Right renal cortex interstitium (tissue), 3 donors: ENCODE results near the gene LPCAT4. TPM values are rescaled to one million over a fixed set of nuclear protein-coding genes. Genes with fewer than 3 reads are reported as not detected.
"Not testable (repeated sequence)": the region's sequence is repeated elsewhere in the genome, so short reads cannot be mapped to it uniquely, and the experiment has no call there.

Experiments
- DNase-seq, 3 donors: peaks; one replicate each; pipeline ENCODE4 v3.0.0-alpha.2; 2013; ENCODE audit warnings: low read depth in 3 of 3, low spot score in 2 of 3
- polyA plus RNA-seq, 3 donors: library from polyadenylated mRNA; unstranded; fragments of 120-200 nt; gene quantifications; one replicate each; pipeline ENCODE4 v1.2.1, GENCODE V29; 2013; ENCODE audit not compliant: insufficient read length in 3 of 3

The LPCAT4 gene, protein sequence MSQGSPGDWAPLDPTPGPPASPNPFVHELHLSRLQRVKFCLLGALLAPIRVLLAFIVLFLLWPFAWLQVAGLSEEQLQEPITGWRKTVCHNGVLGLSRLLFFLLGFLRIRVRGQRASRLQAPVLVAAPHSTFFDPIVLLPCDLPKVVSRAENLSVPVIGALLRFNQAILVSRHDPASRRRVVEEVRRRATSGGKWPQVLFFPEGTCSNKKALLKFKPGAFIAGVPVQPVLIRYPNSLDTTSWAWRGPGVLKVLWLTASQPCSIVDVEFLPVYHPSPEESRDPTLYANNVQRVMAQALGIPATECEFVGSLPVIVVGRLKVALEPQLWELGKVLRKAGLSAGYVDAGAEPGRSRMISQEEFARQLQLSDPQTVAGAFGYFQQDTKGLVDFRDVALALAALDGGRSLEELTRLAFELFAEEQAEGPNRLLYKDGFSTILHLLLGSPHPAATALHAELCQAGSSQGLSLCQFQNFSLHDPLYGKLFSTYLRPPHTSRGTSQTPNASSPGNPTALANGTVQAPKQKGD
- 10 to 100 TPM; 30.2 to 33.3 (median 31.0) TPM for polyA plus RNA-seq

DNA sequence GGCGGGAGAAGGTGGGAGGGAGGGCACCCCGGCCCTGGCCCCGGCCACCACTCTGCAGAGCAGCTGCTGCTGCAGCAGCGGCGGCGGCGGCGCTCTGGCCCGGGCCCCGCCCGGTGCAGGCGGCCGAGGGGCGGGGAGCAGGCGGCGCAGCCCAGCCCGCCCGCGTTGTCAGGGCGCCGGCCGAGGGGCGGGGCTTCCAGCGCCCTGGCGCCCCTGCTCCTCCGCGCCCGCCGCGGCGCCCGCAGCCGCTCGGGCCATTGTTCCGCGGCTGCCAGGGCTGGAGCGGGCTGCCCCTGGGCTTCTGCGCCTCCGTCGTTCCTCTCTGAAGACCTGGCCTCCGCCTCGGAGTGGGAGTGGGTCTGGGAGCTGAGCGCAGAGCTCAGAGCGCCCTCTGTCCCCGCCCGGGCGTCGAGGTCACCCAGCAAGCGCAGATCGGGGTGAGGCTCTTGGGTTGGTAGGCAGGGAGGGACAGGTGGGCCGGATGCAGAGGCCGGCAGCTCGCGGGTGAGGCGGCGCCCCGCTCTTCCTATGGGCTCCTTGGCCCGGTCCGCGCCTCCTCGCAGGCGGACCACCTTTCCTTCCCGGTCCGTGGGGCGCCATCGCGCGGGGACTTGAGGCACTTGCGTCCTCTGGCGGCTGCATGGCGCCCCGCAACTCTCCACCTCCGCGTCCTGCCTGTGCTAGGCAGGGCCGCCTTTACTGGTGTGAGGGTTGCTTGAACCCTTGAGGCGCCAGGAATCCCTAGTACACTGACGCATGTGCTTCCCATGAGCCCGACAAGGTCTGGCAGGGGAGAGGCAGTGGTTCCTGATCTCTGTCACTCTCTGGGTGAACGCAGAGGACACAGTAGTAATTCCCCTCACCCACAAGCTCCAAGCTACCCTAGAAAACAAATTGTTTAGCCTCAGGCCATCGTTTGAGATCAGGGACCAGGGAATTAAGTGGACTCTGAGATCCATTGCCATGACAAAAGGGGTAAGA lies at the start of gene LPCAT4:
TSS of gene LPCAT4 (minus strand) at position 96 of the 981 bp plus-strand sequence. CDS start 96 bp downstream, outside the sequence.
- DNase-seq = peak; percentile 70 to 74 (median 73)

DNA sequence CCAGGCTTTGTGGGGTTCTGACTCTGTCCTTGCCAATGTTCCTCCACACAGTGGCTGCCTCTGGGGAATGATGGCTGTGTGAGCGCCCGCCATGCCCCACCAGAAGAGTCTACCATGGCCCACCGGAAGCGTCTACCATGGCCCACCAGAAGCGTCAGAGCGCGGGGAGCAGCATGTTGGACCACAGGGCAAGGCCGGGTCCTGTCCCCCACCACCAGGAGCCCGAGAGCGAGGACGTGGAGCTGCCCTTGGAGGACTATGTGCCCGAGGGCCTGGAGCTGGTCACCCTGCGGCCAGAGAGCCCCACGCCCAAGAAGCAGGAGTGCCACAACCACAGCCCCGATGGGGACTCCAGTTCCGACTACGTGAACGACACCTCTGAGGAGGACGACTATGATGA lies 42.5 kb upstream of the LPCAT4 start:
- DNase-seq = not testable (repeated sequence)

DNA sequence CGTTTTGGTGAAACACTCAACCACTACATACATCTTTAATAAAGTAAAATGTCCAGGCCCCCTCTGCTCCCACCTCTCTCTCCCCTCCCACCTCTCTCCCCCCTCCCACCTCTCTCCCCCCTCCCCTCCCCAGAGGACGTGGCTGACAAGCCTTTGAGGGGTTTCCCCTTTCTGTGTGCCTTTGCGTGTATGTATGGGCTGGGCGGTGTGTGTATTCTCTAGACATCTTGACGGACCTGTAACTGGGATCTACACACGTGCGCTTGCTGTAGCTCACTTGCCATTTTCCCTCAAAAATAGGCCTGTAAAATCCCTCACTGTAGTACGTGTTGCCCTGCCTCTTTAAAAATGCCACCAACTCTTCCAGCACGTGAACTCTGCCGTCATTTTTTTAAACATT lies 42.0 kb upstream of the LPCAT4 start:
- DNase-seq = not testable (repeated sequence)

DNA sequence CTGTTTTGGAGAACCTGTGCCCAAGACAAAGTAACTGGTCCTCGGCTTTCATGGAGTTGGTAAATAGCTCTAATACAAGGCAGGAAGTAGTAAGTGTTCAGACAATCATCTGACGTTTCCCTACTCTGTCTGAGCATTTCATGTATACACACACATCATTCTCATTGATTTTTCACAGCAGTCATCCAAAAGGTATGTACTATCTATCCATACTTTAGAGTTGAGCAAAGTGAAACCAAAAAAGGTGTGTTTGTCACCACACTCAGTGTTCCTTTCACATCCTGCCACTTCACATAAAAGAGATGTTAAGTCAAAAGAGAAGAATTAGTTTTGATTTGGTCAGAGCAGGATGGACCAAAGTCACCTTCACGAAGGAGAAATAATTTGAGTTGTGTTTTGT lies 36.9 kb upstream of the LPCAT4 start:
- not testable (repeated sequence) for DNase-seq

DNA sequence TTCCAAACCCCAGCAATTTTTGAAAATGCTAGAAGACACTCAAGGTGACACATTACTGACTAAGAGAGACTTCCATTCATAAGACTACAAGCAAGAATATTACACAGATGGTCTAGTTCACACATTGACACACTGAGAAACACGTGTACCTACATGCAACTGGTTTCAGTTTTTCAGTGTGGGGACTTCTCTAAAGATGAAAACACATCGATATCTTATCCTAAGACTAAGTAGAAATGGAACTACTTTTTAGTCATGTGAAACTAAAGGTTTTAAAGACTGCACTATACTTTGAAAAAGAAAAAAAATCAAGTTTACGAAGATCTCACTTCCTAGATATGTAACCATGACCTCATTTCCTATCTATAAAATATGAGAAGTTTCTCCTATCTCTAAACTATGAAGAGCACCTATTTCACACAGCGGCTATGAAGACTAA lies 36.2 kb upstream of the LPCAT4 start:
- DNase-seq = not testable (repeated sequence)

DNA sequence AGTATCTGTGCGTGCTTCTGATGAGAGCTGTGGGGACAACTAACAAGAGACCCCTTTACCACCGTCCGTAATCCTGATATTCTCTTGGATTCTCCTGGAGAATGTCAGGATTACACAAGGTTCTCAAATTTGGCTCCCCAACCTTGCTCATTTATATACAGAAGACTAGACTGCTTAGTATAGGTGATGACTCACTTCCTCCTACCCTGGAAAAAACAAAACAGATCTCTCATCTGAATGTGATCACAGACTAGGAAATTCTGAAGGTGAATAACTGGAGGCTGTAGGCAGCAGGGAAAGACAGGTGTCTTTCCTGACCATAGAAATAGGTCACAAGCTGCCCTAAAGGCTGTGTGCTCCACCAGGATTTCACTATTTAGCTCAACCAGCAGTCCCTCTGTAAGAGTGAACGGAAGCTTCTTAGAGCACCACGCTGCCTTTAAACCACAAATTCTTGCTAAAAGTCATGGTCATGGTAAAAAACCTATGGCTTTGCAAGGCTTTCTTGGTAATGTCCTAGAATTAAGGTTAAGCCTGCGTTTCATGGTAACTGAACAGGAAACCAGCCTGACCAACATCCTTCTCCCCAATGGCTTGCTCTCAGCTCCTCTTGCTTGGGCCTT lies 30.8 kb upstream of the LPCAT4 start:
- DNase-seq = not testable (repeated sequence)

DNA sequence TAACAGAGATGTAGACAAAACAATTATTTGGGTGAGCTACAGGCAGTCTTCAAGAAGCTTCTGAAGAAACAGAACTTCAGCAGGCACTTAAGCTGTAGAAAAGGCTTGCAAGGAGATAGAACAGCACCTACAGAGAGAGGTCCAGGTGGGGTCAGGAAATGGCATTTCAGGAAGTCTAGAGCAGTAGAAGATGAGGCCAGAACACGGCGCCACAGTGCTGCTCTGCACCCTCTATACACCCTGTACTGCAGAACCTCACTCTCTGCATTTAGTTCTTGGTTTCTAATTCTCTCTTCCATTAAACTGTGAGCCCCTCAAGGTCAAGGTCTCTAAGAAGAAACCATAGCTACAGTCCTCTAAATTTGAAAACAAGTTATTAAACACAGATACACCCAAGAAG lies 26.0 kb upstream of the LPCAT4 start:
- DNase-seq = not testable (repeated sequence)

DNA sequence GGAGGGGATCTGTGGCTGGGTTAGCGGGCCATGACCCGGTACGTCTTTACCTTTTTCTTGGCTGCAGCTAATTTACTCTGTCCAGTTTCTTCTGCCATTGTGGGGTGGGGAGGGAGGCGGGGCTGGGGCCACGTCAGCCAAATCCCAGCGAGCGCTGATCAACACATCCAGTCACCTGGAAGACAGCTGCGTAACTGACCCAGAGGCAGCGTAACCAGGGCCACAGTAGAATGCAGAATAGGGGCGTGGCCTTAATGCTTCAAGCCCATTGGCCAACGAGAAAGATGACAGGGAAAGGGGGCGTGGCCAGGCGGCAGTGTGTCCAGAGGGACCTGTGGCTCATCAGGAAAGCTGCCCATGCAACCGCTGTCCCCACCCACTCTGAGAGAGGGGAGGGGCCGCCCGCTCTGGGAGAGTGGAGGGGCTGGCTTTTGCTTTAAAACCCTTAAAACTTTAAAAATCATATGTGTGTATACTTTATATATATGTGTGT lies 22.6 kb upstream of the LPCAT4 start:
- not testable (repeated sequence) for DNase-seq

DNA sequence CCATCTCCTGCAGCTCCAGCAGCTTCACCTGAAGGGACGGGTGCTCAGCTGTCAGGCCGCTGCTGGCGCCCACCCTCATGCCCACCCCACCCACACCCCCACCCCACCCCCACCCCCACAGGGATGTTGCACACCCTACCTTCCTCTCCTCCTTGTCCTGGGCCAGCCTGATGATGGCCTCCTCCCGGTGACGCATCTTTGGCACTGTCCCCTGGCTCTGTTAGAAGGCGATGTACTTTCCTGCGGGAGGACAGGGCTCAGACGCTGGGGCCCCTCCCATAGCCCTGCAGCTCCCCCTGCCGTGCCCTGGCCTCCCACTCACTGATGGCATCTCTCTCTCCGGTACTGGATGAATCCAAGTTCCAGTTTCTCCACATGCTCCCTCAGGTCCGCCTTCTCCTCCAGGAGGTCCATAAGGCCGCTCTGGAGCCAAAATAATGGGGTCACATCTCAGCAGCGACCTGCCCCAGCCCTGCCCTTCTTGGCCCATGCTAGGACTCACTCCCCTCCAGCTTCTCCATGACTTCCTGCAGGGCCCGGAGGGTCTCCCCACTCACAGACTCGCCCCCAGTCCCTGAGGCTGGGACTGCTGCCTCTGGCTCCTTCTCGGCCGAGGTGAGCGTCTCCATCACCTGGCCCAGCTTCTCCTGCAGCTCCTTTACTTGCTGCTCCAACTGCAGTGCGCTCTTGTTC lies 15.0 kb upstream of the LPCAT4 start:
- not testable (repeated sequence) for DNase-seq

DNA sequence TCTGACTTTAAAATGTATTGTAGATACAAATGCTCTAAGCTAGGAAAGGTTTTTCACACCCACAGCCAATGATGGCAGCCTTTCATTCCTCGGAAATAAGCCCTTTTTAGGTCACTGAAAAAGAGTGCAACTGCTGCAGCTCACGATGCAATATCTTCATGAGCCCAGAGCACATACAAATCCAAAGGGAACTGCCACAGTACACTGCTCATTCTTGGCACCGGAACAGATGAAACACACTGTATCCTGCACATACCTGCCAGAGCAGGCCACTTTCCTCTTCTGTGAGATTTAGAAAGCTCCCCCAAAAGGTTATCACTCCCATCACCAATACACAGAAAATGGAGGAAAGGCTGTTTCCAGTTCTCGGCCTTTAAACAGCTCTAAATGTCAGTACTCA lies 13.5 kb upstream of the LPCAT4 start:
- DNase-seq = not testable (repeated sequence)

DNA sequence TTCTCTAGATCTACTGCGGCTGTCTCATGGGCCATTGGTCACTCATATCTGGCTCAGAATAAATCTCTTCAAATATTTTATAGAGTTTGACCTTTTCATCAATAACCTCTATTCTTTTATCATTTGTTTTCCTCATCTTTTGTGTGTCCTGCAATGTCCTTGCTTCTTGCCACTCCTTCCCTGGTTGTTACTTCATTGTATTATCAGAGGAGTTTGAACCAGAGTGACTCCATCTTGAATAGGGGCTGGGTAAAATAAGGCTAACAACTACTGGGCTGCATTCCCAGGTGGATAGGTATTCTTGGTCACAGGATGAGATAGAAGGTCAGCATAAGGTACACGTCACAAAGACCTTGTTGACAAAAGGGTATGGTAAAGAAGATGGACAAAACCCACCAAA lies 9.9 kb upstream of the LPCAT4 start:
- DNase-seq = no peak

DNA sequence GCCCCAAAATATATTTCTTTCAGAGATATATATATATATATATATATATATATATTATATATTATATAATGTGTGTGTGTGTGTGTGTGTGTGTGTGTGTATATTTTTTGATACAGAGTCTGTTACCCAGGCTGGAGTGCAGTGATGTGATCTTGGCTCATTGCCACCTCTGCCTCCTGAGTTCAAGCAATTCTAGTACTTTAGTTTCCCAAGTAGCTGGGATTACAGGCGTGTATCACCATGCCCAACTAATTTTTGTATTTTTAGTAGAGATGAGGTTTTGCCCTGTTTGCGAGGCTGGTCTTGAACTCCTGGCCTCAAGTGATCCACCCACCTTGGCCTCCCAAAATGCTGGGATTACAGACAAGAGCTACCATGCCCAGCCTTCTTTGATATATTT lies 8.5 kb upstream of the LPCAT4 start:
- not testable (repeated sequence) for DNase-seq

DNA sequence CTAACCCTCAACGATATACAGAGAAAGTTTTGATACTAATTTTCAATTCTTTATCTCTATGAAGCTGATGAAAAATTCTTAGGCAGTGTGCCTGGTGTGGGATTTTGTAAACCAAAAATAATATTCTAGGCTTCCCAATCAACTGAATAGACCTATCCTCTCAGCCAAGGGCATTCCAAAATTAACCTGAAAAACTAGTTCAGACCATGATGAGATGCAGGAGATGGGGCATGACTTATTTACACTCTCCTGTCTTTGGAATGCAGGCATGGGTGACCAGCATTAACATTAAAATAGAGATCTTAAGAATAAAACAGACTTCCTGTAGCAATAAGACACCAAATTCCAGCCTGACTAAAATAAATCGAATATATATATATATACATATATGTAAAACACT lies 7.8 kb upstream of the LPCAT4 start:
- no peak for DNase-seq

DNA sequence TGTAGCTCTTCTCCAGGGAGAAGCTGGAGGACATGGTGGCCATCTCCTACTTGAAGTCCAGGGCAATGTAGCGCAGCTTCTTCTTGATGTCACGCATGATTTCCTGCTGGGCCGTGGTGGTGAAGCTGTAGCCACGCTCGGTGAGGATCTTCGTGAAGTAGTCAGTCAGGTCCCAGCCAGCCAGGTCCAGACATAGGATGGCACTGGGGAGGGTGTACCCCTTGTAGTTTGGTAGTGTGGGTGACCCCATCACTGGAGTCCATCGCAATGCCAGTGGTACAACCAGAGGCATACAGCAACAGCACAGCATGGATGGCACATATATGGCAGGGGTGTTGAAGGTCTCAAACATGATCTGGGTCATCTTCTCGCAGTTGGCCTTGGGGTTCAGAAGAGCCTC lies 7.0 kb upstream of the LPCAT4 start:
- DNase-seq = no peak

DNA sequence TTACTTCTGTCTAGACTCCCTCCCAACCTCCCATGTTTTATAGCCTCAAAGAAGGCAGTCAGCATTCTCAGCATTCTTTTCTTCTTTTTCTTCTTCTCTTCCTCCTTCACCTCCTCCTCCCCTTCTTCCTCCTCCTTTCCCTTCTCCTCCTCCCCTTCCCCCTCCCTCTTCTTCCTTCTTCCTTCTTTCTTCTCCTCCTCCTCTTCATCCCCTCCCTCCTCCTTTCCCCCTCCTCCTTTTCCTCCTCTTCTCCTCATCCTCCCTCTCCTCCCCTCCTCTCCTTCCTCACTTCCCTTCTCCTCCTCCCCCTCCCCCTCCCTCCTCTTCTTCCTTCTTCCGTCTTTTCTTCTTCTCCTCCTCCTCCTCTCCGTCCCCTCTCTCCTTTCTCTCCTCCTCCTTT lies 3.6 kb upstream of the LPCAT4 start:
- DNase-seq = no peak

DNA sequence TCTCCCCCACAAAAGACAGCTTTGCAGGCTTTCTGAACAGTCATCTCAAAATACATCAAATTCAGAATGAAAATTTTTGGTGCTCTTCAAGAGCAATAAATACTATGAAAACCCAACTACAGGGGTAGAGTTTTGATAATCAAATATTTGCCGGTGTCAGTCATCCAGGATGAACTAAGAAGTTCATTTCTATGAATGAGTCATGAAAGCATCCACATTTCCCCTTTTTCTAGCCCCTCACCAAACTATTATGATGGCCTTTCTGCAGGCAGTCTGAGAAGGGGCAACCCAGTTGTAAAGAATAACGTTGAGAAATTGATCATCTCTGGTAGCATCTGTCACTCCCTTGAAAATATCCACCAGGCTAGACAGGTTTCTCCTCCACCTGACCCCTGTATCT lies 3.1 kb upstream of the LPCAT4 start:
- DNase-seq = no peak

DNA sequence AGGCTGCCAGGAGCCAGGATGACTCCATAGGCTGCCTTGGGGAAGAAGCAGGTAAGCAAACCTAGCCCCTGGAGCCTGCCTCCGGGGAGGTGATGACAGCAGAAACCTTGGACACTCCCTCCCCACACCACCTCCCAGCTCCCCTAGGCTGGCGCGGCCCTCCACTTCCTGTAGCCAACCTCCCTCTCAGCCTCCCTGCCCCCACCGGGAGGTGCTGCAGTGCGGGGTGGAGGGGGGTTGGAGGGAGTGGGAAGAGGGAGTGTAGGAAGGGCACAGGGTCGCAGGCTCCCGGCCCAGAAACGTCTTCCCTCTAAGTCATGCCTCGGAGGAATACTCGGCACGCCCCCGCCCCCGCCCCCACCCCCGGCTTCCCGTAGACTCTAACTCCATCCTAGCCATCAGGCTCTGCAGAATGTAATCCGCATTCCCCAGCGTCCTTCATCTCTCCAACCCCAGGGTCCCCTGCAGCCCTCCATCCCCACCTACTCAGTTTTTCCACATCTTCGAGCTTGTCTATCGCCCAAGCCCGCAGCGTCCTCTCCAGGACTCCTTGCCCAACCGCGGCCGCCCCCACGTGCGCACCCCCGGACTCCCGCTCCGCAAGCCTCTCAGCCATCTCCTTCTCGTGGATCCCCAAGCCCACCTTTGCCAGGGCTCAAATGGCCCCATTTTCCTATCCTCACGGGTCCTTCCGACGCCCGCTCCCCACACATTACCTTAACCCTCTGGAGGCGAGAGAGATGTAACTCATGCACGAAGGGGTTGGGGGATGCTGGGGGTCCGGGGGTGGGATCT lies 528 bp downstream of the LPCAT4 start:
- peak in 1 of 3 donors; percentile 21 for DNase-seq

DNA sequence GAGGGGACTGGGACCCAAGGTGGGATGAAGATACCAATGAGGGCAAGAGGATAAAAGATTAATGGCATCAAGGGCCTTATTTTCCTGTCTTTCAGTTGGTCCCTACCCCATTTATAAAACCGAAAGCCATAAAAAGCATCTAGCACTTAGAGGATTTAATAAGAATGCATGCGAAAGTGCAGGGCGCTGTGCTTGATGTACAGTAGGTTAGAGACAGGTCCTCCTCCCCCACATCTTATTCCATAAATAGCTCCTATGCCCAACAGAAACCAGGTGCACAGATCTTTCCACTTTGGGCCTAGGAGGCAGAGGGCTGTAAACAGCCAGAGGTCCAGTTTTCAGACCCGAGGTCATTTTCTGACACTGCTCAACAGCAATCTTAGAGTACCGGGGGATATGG lies 1.2 kb downstream of the LPCAT4 start:
- DNase-seq = peak in 1 of 3 donors; percentile 18
